C4-2B (cell line): ENCODE data around the gene GPR12.

Experiments
- ZFX ChIP-seq: fragments of 450-650 bp; IDR thresholded peaks from 2 replicates; pipeline ENCODE4 v1.6.1; 2017
- TF ChIP-seq, protein P1 (sequence below): fragments of 450-650 bp; conservative IDR thresholded peaks from 2 replicates; pipeline ENCODE4 v1.5.1; 2017; ENCODE audit warnings: mild to moderate bottlenecking

DNA sequence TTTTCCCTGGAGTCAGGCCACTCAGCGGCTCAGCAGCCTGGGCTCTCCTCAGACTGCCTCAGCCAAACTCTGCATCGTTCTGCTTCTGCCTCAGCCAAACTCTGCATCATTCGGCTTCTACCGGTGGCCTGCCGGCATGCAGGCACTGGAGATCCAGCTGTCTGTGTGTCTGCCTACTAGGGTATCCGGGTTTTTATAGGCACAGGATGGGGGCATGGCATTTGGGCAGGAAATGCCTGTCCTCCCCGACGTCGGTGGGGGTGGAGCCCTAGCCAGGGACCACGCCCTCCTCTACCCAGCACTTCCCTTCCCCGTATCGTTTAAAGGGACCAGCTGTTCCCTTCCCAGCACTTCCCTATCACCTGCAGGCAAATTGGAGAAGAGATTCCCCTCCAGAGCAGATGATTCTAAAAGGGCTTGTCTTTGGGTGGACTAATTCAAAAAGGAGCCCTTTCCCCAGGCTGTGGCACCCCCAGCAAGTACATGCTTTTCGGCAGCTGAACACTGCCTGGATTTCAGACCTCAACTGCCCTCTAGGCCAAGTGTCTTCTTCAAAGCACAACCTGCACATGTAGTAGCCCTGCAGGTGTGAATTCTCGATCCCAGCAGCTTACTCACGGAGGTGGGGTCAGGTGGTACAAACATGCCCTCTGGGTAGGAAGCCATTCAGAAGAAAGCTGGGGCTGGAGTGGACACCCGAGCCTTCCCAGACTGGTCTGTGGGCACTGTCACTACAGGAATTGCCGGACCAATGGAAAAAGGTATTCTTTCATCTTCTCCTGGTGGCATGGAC is 25.4 kb upstream of the GPR12 start:
- TF ChIP-seq, protein P1, sequence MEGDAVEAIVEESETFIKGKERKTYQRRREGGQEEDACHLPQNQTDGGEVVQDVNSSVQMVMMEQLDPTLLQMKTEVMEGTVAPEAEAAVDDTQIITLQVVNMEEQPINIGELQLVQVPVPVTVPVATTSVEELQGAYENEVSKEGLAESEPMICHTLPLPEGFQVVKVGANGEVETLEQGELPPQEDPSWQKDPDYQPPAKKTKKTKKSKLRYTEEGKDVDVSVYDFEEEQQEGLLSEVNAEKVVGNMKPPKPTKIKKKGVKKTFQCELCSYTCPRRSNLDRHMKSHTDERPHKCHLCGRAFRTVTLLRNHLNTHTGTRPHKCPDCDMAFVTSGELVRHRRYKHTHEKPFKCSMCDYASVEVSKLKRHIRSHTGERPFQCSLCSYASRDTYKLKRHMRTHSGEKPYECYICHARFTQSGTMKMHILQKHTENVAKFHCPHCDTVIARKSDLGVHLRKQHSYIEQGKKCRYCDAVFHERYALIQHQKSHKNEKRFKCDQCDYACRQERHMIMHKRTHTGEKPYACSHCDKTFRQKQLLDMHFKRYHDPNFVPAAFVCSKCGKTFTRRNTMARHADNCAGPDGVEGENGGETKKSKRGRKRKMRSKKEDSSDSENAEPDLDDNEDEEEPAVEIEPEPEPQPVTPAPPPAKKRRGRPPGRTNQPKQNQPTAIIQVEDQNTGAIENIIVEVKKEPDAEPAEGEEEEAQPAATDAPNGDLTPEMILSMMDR, result no peak
- TF ChIP-seq ZFX, result no peak
